Psoas muscle (tissue), 8 donors: Measurements from ENCODE around the gene PTPRN. TPM values are rescaled to one million over a fixed set of nuclear protein-coding genes. Genes with fewer than 3 reads are reported as not detected.

Experiments used
- ATAC-seq, 4 donors: fragments of 200-7000 bp; cut with Tn5 transposase; one replicate each; pipeline ENCODE4 v1.9.1; 2020; ENCODE audit warnings: moderate library complexity in 3 of 4, mild to moderate bottlenecking in 2 of 4
- DNase-seq, 2 donors: peaks; one replicate each; pipeline ENCODE4 v3.0.0-alpha.2; 2020
- H3K27ac ChIP-seq: fragments of 200-600 bp; one replicate; pipeline ENCODE4 v1.8.0; 2022
- H3K27me3 ChIP-seq, 3 donors: fragments of 200-600 bp in 1 of 3; one replicate each; pipeline versions ENCODE4 v1.6.1 to v1.8.0; 2013 to 2022; ENCODE audit warnings: low read length in 2 of 3, mild to moderate bottlenecking in 2 of 3, moderate library complexity in 1 of 3; ENCODE audit not compliant: insufficient read depth in 3 of 3
- H3K36me3 ChIP-seq, 2 donors: fragments of 200-600 bp in 1 of 2; one replicate each; pipeline versions ENCODE4 v1.6.1 to v1.8.0; 2013 to 2022; ENCODE audit warnings: low read depth in 1 of 2, mild to moderate bottlenecking in 1 of 2, moderate library complexity in 1 of 2; ENCODE audit not compliant: insufficient read depth in 1 of 2
- H3K4me1 ChIP-seq: fragments of 200-600 bp; one replicate; pipeline ENCODE4 v1.8.0; 2022
- H3K4me3 ChIP-seq: fragments of 200-600 bp; one replicate; pipeline ENCODE4 v1.8.0; 2022; ENCODE audit warnings: mild to moderate bottlenecking
- H3K9me3 ChIP-seq: fragments of 200-600 bp; one replicate; pipeline ENCODE4 v1.8.0; 2022
- WGBS, 3 donors: extraction: QIAGEN DNeasy Blood & Tissue Kit; methylation state at CpG; one replicate each; pipeline versions ENCODE4 v1.1.6 to v1.1.7; 2013; 5-methylcytosine and 5-hydroxymethylcytosine counted together
- intact Hi-C, 2 donors: fragments of 100-400 bp; cut with DNase I; formaldehyde crosslinking; loops; one replicate each; pipeline versions ENCODE4 v1.11.0 to v1.14.2; 2022
- polyA plus RNA-seq, 3 donors: library from polyadenylated mRNA; stranded (reverse); fragments of 200-250 nt; gene quantifications; one replicate each; pipeline ENCODE4 v1.2.3, GENCODE V29; 2013
- total RNA-seq, 4 donors: library from RNA; stranded (reverse); fragmentation: NEBNext Ultra II Directional in 2 of 4; extraction: Animal tissue kit (Norgen Biotek cat#: 25700) in 2 of 4; gene quantifications; one replicate each; pipeline versions ENCODE4 v1.2.1 to v1.2.4, GENCODE V29; 2021 to 2023
- TF ChIP-seq, protein P1 (sequence below): fragments of 200-600 bp; IDR thresholded peaks from one replicate; pipeline ENCODE4 v1.8.0; 2022; ENCODE audit warnings: antibody characterized with exemption
- donor health status: healthy with polysubstance abuse.
- donor health status: DM: no; HTN: no; CAD: no; lungs with moderate emphysema.
- donor health status: Bipolar disorder and iron deficiency.
- donor health status: healthy.
- donor health status: DM: yes; HTN: yes; CAD: no.
- donor health status: DM: no; HTN: no; CAD: no.
- donor health status: DM: no; HTN: no; CAD: no.
- donor health status: DM: yes; HTN: yes; CAD: no.

The PTPRN gene
- total and polyA plus RNA-seq, 7 donors = 0.03 to 1.1 (median 0.17) TPM; not detected in 2

GRCh38 chr2:219272356-219272755 lies 36.8 kb downstream of the PTPRN start:
- intact Hi-C loops = loop anchor here in 1 of 2 donors (2.0 kb wide), 1 partner anchor 18 kb away; no protein-coding TSS in a partner anchor
- H3K27ac ChIP-seq = no peak overlapping the region
- TF ChIP-seq, protein P1, sequence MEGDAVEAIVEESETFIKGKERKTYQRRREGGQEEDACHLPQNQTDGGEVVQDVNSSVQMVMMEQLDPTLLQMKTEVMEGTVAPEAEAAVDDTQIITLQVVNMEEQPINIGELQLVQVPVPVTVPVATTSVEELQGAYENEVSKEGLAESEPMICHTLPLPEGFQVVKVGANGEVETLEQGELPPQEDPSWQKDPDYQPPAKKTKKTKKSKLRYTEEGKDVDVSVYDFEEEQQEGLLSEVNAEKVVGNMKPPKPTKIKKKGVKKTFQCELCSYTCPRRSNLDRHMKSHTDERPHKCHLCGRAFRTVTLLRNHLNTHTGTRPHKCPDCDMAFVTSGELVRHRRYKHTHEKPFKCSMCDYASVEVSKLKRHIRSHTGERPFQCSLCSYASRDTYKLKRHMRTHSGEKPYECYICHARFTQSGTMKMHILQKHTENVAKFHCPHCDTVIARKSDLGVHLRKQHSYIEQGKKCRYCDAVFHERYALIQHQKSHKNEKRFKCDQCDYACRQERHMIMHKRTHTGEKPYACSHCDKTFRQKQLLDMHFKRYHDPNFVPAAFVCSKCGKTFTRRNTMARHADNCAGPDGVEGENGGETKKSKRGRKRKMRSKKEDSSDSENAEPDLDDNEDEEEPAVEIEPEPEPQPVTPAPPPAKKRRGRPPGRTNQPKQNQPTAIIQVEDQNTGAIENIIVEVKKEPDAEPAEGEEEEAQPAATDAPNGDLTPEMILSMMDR = no peak
- H3K4me1 ChIP-seq = peaks cover under 1% of the 10 kb centered on the region
- 84 to 86% (median 85%) methylated on average over 4 of the region's 4 CpGs for WGBS, 3 donors
- ATAC-seq (no peak), DNase-seq (no peak)
- no peaks in the 10 kb centered on the region for H3K9me3 ChIP-seq
- H3K36me3 ChIP-seq = no peaks in the 10 kb centered on the region
- H3K27me3 ChIP-seq = no peaks in the 10 kb centered on the region
- H3K4me3 ChIP-seq = no peak overlapping the region

DNA sequence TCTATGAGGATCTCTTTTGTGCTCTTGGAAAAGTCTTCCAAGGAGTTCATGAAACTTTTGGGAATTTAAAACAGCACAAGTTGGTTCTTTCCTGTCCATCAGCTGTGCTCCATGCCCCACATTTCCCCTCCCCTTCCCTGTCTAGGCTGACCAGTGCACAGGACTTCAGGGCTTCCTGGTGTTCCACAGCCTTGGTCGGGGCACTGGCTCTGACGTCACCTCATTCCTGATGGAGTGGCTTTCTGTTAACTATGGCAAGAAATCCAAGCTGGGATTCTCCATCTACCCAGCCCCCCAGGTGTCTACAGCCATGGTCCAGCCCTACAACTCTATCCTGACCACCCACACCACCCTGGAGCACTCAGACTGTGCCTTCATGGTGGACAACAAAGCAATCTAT lies 38.2 kb downstream of the PTPRN start:
- DNase-seq = no peak
- H3K4me3 ChIP-seq = no peak overlapping the region
- H3K27ac ChIP-seq = no peak overlapping the region
- no peaks in the 10 kb centered on the region for H3K27me3 ChIP-seq
- ATAC-seq = no peak
- intact Hi-C loops = no loop called here
- H3K4me1 ChIP-seq = no peaks in the 10 kb centered on the region
- H3K9me3 ChIP-seq = no peaks in the 10 kb centered on the region
- TF ChIP-seq, protein P1 = no peak
- no peaks in the 10 kb centered on the region for H3K36me3 ChIP-seq
- WGBS, 3 donors = 65 to 79% (median 74%) methylated on average over 2 of the region's 2 CpGs

- intact Hi-C loops = no loop called here
- DNase-seq (no peak), ATAC-seq (no peak)
- Histone ChIP-seq H3K4me3 (no peak overlapping the region), H3K9me3 (no peaks in the 10 kb centered on the region), H3K27me3 (no peaks in the 10 kb centered on the region), H3K36me3 (no peaks in the 10 kb centered on the region), H3K27ac (no peak overlapping the region), H3K4me1 (no peaks in the 10 kb centered on the region)
- TF ChIP-seq, protein P1 = no peak
- 79 to 86% (median 84%) methylated on average over 5 of the region's 5 CpGs for WGBS, 3 donors
Measured at GRCh38 chr2:219270055-219270372, 39.2 kb downstream of the PTPRN start.

GRCh38 chr2:219269362-219270054 lies 39.7 kb downstream of the PTPRN start:
- intact Hi-C loops = no loop called here
- 52 to 60% (median 53%) methylated on average over 8 of the region's 8 CpGs for WGBS, 3 donors
- DNase-seq = no peak
- Histone ChIP-seq H3K36me3 (no peaks in the 10 kb centered on the region), H3K4me1 (no peaks in the 10 kb centered on the region), H3K27ac (no peak overlapping the region), H3K4me3 (no peak overlapping the region), H3K27me3 (no peaks in the 10 kb centered on the region), H3K9me3 (no peaks in the 10 kb centered on the region)
- no peak for ATAC-seq
- TF ChIP-seq, protein P1 = no peak

- ATAC-seq (no peak), DNase-seq (no peak)
- H3K4me3 ChIP-seq = no peak overlapping the region
- H3K4me1 ChIP-seq = no peaks in the 10 kb centered on the region
- no peaks in the 10 kb centered on the region for H3K36me3 ChIP-seq
- intact Hi-C loops = no loop called here
- no peaks in the 10 kb centered on the region for H3K27me3 ChIP-seq
- WGBS, 3 donors = 73 to 80% (median 75%) methylated on average over 2 of the region's 2 CpGs
- no peaks in the 10 kb centered on the region for H3K9me3 ChIP-seq
- no peak overlapping the region for H3K27ac ChIP-seq
- TF ChIP-seq, protein P1 = no peak
Measured at GRCh38 chr2:219268294-219268693, 40.9 kb downstream of the PTPRN start.
